GM21619 (cell line): Measurements from ENCODE around the gene NAGLU.
"Not testable (repeated sequence)": the region's sequence is repeated elsewhere in the genome, so short reads cannot be mapped to it uniquely, and the experiment has no call there.

ENCODE experiments used
- ATAC-seq: cut with Tn5 transposase; IDR thresholded peaks from one replicate; pipeline ENCODE4 v1.9.1; 2021; ENCODE audit not compliant: unreplicated experiment

The NAGLU gene

GRCh38 chr17:42543190-42544079 lies 7.4 kb downstream of the NAGLU start:
- ATAC-seq = no peak

- no peak for ATAC-seq
Observed at GRCh38 chr17:42544874-42545283, 8.8 kb downstream of the NAGLU start.

- ATAC-seq = not testable (repeated sequence)
Observed at GRCh38 chr17:42545755-42546505, 9.9 kb downstream of the NAGLU start.

DNA sequence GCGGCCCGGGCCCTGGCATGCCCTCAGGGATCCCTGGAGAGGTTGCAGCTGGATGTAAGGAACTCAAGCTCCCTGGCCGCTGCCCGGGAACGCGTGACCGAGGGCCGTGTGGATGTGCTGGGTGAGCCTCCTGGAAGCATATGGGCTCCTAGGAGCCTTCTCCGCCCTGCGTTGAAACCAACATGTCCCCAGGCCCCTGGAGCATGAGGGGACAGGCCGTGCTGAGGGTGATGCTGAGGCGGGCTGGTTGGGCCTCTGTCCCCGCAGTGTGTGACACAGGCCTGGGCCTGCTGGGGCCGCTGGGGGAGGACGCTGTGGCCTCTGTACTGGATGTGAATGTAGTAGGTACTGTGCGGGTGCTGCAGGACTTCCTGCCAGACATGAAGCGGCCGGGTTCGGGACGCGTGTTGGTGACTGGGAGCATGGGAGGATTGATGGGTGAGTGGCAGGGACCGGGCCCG lies 11.0 kb downstream of the NAGLU start:
- ATAC-seq = no peak

DNA sequence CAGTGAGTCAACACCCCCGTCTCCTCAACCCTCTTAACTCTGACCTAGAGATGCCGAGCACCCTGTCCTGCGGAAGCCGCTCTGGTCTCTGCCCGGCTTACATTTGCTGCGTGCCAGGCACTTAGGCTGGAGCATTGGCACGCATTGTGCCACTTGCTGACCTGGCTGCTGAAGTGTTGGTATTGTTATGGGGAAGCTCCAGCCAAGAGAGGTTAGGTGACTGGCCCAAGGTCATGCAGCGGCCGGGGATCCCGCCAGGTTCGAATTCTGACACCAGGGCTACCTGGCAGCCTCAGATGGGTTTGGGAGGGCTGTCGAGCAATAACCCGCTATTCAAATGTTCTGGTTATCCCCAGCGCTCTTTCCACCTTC lies 11.6 kb downstream of the NAGLU start:
- ATAC-seq = no peak

GRCh38 chr17:42548070-42548837 lies 12.2 kb downstream of the NAGLU start:
- ATAC-seq = peak; percentile 40

GRCh38 chr17:42548993-42549755 lies 13.1 kb downstream of the NAGLU start:
- ATAC-seq = no peak

GRCh38 chr17:42552736-42553135 lies 16.7 kb downstream of the NAGLU start, which contains the start of gene HSD17B1:
TSS of gene HSD17B1 (plus strand) at chr17:42552923. CDS start at chr17:42552934, 11 bp downstream.
- ATAC-seq = not testable (repeated sequence)

GRCh38 chr17:42553161-42553818 lies 17.2 kb downstream of the NAGLU start:
- ATAC-seq = no peak

- ATAC-seq = no peak
Observed at GRCh38 chr17:42553866-42554249, 17.8 kb downstream of the NAGLU start.

DNA sequence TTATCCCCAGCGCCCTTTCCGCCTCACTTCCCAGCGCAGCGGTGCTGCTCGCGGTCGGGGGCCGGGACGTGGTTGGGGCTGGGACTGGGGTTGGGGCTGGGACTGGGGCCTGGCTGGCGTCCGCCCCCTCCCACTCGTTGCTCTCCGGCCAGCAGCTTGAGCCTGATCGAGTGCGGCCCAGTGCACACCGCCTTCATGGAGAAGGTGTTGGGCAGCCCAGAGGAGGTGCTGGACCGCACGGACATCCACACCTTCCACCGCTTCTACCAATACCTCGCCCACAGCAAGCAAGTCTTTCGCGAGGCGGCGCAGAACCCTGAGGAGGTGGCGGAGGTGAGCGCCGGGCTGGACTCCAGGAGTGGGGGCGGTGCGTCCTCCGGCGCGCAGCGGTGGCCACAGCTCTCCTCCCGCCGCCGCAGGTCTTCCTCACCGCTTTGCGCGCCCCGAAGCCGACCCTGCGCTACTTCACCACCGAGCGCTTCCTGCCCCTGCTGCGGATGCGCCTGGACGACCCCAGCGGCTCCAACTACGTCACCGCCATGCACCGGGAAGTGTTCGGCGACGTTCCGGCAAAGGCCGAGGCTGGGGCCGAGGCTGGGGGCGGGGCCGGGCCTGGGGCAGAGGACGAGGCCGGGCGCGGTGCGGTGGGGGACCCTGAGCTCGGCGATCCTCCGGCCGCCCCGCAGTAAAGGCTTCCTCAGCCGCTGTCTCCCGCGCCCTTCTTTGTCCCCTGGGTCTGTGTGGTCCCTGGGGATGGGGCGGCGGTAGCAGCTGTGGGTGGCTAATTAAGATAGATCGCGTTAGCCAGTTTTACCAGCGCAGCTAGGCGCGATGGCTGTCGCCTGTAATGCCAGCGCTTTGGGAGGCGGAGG lies 18.4 kb downstream of the NAGLU start:
- peak; percentile 82 for ATAC-seq

- ATAC-seq = no peak
Observed at GRCh38 chr17:42555122-42555622, 19.1 kb downstream of the NAGLU start.

DNA sequence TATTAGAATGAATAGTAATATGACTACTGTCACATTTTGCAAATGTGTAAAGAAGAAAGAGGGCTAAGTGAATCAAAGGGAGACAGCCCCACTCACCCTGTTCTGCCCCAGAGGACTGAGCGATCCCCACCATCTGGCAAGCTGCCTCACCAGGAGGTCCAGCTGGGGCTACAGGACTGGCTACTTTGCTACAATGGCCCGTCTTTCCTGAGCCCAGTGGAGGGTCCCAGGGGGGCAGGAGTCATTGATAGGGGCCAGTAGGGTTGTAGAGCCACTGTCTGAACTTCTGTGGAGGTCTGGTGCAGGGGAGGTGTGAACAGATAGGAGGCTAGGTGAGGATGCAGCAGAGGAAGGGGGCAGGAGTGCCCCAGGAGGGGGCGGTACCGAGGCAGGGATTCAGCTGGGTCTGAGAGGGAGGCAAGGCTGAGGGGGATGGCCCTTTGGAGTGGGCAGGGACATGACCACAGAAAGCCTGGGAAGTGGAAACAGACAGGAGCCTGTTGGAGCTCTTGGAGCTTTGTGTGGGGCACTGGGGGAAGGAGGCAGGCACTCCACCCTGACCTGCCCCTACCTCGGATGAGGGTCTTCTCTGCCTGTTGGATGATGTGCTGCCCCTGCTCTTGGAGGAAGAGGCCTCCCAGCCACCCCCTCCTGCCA lies 20.0 kb downstream of the NAGLU start:
- not testable (repeated sequence) for ATAC-seq

GRCh38 chr17:42559075-42559474 lies 23.0 kb downstream of the NAGLU start:
- no peak for ATAC-seq

DNA sequence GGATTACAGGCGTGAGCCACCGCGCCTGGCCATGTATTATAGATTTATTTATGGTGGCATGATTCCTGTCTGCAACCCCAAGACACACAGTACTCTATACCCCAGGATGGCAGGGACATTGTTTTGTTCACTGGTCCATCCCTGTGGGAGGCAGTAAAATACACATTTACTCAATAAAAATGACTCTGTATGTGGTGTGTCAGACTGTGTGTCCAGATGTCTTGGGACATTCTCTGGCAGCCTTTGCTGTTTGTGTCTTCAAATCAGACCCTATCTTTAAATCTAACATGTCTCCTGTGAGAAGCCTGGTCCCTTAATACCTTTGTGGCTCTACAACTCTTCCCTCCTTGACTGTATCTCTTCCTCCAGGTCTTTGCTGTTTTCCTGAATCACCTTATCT lies 24.2 kb downstream of the NAGLU start:
- ATAC-seq = no peak

- ATAC-seq = no peak
Observed at GRCh38 chr17:42561897-42562387, 25.9 kb downstream of the NAGLU start, which contains the start of gene COASY. TSS of gene COASY (plus strand) at chr17:42562148. CDS start at chr17:42562623, 475 bp downstream.

DNA sequence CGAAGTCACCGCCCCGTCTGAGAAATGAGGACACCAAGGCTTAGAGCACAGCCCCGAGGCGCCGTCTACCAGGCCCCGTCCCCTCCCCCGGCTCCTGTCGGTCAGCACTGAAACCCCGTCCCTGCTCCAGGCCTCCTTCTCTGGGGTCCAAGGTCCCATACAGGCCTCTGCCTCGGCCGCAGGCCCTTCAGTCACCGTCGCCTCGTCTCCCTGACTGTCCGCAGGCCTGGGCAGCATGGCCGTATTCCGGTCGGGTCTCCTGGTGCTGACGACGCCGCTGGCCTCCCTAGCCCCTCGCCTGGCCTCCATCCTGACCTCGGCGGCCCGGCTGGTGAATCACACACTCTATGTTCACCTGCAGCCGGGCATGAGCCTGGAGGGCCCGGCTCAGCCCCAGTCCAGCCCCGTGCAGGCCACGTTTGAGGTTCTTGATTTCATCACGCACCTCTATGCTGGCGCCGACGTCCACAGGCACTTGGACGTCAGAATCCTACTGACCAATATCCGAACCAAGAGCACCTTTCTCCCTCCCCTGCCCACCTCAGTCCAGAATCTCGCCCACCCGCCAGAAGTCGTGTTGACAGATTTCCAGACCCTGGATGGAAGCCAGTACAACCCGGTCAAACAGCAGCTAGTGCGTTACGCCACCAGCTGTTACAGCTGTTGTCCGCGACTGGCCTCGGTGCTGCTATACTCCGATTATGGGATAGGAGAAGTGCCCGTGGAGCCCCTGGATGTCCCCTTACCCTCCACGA lies 26.5 kb downstream of the NAGLU start:
- no peak for ATAC-seq
